ENCODE measurements around the gene ZCCHC24.

GRCh38 chr10:79350407-79351154 is 94.8 kb downstream of the ZCCHC24 start:
- TF ChIP-seq POLR2A (IDR thresholded peaks at IDR 0.05; ENCODE audit: low read depth, low read length) (no peak), EZH2 (IDR thresholded peaks at IDR 0.05; ENCODE audit: borderline replicate concordance, low read depth, low read length, severe bottlenecking) (no peak), CTCF (IDR thresholded peaks at IDR 0.05; ENCODE audit: extremely low read depth in 1 of 2, insufficient read depth in 1 of 2, low read depth in 1 of 2, low read length in 2 of 2) (no peak), GATA2 (IDR thresholded peaks at IDR 0.05; ENCODE audit: insufficient read depth, insufficient read length, low read depth, low read length) (no peak), POLR2AphosphoS5 (IDR thresholded peaks at IDR 0.05; ENCODE audit: insufficient read depth, low read depth, low read length) (no peak), MAX (IDR thresholded peaks at IDR 0.05; ENCODE audit: insufficient read depth, insufficient read length) (no peak)

All from endothelial cell of umbilical vein (primary cell).